IPS DF 4.7 (cell line): ENCODE data around the gene SYCE3.
"Not testable (repeated sequence)": the region's sequence is repeated elsewhere in the genome, so short reads cannot be mapped to it uniquely, and the experiment has no call there.

Experiments used
- DNase-seq: peaks from one replicate; pipeline ENCODE4 v3.0.0-alpha.2; 2013; ENCODE audit warnings: low spot score; ENCODE audit errors: extremely low read depth

Gene SYCE3, protein sequence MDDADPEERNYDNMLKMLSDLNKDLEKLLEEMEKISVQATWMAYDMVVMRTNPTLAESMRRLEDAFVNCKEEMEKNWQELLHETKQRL

GRCh38 chr22:50562523-50563412 lies at the start of gene SYCE3:
Gene SYCE3 (minus strand): TSS chr22:50562919. CDS start chr22:50556405, 6,514 bp downstream.
- peak; percentile 66 for DNase-seq

- DNase-seq: no peak
Measured at GRCh38 chr22:50612168-50612527, 49.4 kb upstream of the SYCE3 start.

DNA sequence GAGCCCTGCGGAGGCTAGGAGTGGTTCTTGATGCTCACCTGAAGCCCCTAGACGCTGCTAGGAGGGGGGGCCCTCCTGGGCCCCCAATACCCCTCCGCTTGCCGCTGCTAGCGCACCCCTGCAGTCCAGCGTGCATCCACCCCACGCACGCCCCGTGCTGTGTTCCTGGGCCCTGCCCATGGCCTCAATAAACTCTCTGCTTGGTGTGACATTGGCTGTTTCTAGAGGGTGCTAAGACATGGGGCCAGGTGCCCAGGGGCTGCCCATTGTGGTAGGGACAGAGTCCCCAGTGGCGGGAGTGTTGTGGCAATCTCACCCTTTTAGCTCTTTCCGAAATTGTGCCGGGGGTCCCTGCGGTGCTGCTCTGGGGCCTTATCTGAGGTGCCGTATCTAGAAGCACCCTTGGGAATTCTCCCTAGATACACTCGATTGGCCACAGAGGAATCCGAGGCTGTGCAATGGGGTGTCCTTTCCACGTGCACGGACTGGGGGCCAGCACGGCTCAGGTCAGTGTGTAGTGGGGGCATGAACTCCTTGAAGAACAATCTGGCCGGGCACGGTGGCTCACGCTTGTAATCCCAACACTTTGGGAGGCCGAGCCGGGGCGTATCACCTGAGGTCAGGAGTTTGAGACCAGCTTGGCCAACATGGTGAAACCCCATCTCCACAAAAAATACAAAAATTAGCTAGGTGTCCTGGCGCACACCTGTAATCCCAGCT lies 48.8 kb upstream of the SYCE3 start:
- no peak for DNase-seq

GRCh38 chr22:50610581-50610980 lies 47.9 kb upstream of the SYCE3 start:
- DNase-seq: no peak

DNA sequence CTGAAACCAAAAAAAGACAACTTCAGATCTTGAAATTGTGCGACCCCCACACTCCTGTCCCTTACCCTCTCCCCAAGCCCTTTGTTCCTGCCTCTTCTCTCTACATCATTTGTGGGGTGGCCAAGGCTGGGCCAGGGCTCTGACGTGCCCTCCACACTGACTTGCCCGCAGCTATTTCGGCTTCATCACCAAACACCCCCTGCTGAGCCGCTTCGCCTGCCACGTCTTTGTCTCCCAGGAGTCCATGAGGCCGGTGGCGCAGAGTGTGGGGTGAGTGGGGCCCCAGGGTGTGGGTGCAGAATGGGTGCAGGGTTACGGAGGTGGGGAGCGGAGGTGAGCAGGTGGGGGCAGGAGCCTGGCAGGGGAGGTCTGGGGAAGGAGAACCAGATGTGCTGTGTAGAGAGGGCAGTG lies 47.3 kb upstream of the SYCE3 start:
- no peak for DNase-seq

DNA sequence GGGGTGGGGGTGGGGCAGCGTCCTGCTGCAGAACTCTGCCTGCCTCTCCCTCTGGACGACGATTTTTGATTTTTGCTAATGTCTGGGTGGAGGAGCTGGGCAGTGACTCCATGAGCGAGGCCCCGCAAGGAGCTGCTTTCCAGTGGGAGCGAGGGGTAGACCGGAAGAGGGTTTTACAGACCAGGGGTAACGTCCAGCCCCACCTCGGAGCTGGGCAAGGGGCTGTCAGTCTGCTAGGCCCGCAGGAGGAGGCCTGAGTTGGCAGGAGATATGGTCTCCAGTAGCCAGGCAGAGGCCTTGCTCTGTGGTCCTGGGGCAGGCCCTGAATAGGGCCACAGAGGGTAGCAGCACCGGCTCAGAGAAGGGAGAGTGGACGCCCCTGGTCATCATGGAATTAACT lies 46.9 kb upstream of the SYCE3 start:
- no peak for DNase-seq

GRCh38 chr22:50608996-50609395 lies 46.3 kb upstream of the SYCE3 start:
- no peak for DNase-seq

GRCh38 chr22:50608058-50608840 lies 45.5 kb upstream of the SYCE3 start:
- DNase-seq: not testable (repeated sequence)

DNA sequence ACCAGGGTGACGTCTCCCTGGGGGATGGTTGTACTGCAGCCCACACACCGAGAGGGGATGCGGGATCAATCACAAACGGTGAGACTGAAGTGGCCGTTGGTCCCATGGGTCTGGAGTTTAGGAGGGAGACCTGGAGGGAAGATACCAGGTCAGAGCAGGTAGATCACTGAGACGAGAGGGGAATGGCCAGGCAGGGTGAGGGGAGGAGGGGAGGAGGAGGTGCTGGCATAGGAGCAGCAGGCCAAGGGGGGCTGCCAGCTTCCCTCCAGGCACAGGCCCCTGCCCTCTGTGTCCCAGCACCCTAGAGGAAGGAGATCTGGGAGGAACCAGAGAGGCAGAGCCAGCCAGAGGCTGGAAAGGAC lies 44.9 kb upstream of the SYCE3 start:
- DNase-seq: no peak

DNA sequence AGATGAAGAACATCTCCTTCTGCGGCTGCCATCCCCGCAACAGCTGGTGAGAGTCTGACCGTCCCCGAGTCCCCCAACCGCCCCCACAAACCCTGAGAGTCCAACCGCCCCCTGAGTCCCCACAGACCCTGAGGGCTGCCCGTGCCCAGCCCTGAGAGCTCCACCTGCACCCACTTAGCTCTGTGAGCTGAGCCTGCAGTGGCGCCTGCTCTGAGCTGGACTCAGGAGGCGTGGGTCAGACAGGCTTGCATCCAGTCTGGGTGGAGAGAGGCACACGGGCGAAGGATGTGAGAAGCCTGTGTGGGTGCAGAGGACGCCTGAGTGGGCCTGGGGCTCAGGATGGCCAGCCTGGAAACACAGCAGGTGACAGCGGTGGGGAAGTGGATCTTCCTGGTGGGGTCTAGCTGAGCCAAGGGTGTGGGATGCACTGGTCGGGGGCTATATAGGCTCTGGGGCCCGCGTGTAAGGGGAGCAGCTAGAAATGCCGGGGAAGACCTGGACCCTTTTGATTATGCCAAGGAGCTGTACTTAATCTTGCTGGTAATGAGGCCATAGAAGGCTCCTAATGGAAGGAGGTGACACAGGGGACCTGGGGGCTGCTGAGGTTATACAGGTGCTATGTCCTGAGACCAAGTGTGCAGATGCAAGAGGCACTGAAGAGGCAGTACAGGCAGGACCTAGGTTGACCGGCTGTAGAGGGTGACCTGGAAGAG lies 44.4 kb upstream of the SYCE3 start:
- DNase-seq: no peak

DNA sequence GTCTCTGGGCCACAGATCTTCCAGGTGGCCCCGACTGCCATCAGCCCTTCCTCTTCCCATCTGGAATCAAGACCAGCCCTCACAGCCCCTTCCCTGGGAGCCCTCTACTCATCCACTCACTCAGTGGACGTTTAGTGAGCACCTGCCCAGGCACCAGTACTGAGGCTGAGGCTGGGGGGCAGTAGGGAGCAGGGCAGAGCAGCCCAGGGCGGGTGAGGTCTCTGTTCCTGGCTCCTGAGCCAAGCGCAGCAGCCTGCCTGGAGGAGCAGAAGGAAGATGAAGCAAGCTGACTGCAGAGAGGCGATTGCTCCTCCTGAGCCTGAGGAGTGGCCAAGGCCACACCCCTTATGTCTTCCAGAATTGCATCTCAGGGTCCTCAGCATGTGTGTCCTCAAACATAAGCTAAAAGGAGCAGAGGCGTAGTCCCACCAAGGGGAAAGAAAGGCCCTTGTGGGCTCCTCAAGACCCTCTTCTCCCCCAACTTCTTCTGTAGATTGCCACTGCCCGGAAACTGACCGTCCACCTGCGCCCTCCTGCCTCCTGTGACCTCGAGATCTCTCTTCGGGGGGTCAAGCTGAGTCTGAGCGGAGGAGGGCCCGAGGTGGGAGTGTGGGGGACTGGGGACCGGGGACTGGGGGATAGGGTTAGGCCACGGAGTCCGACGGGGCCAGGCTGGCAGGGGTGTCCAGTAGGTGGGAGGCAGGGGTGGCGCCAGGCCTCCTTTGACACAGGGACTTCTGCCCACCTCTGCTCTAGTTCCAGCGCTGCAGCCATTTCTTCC lies 43.6 kb upstream of the SYCE3 start:
- no peak for DNase-seq

- DNase-seq: no peak
Measured at GRCh38 chr22:50605613-50606074, 42.9 kb upstream of the SYCE3 start.

GRCh38 chr22:50605002-50605612 lies 42.4 kb upstream of the SYCE3 start:
- DNase-seq: no peak

- no peak for DNase-seq
Measured at GRCh38 chr22:50604256-50605001, 41.7 kb upstream of the SYCE3 start.

DNA sequence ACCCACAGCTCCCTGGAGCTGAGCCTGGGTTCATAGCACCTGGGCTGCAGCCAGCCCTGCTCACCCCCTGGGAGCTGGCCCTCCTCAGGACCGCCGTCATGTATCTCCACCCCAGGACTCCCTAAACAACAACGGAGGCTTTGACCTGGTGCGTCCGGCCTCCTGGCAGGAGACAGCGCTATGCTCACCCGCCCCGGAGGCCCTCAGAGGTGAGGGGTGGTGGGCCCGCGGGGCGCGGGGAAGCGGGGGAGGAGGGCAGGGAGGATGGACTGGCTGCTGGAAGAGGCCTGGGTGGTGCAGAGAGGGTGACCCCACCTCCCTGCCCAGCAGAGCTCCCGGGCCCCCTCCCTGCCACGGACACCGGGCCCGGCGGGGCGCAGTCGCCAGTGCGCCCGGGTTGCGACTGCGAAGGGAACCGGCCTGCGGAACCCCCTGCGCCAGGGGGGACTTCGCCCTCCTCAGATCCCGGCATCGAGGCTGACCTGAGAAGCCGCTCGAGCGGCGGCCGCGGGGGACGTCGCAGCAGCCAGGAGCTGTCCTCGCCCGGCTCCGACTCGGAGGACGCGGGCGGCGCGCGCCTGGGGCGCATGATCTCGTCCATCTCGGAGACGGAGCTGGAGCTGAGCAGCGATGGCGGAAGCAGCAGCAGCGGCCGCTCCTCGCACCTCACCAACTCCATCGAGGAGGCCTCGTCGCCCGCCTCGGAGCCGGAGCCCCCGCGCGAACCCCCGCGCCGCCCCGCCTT lies 41.0 kb upstream of the SYCE3 start:
- no peak for DNase-seq

- DNase-seq: no peak
Measured at GRCh38 chr22:50602338-50602700, 39.6 kb upstream of the SYCE3 start.

DNA sequence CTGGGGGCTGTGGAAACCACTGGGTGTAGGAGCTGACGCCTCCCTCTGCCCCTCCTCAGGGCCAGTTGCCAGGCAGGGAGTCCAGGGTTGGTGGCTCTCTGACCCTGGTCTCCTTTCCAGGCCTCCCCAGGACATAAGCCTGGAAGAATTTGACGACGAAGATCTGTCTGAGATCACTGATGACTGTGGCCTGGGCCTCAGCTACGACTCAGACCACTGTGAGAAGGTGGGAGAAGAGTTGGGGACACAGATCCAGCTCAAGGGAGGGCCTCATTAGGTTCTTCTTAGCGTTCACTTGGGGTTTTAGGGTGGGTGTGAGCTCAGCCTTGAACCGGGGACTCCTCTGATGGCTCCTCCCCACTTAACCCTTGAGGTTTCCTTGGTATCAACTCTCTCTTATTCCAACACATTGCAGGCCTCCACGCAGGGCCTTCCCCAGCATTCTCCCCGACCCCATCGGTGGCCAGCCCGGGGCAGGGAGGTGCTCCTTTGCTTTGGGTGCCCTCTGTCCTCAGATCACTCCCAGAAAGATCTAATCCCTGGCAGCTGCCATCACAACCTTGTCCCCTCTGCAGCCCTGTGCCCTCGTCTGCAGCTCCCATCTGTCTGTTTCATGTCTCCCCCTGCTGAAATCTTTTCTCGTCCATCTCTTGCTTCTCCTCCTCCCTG lies 39.1 kb upstream of the SYCE3 start:
- DNase-seq: no peak
